Left hindlimb (tissue), 1 donor: ENCODE results near the gene PDHB.

Source experiments
- DNase-seq: peaks from one replicate; pipeline ENCODE4 v3.0.0-alpha.2; 2018

PDHB gene

DNA sequence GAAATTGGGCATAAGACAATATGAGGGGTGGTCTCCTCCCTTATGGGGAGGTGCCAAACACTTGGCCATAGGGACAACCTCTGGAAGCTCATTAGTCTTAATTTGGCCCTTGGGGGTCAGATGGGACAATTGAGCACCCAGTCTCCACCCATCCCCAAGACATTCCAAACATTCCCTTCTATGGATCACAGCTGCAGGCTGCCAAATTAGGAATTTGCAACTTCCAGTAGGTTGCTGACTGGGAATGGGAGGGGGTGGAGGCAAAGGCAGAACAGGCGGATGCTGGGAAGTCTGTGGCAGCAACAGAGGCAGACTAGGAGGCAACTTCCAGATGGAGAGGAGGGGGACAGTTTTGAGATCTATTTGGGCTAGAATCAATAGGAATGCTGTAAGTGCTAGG is 1.4 kb upstream of the PDHB start:
- no peak for DNase-seq

DNA sequence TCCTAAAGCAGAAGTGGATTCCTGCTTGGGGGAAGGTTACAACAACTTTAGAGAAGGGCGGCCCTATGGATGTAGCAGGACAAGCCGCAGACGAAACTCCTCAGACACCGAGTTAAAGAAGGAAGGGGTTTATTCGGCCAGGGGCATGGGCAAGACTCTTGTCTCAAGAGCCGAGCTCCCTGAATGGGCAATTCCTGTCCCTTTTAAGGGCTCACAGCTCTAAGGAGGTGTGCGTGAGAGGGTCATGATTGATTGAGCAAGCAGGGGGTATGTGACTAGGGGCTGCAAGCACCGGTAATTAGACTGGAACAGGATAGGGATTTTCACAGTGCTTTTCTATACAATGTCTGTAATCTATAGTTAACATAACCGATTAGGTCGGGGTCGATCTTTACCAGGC is 879 bp upstream of the PDHB start:
- no peak for DNase-seq

DNA sequence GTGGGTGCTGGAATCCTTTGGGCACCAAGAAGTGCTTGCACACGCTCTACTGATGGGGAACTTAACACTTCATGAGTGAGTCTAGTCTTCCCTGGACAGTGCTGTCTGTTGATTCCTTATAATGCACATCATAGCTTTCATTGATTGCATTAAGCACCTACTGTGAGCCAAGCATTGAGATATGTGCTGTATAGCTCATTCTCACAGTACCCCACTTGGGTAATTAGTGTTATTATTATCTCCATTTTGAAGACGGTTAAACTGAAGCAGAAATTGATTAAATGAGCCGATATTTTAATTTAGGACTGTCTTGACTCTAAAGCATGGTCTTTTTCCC is 504 bp upstream of the PDHB start:
- DNase-seq = no peak

DNA sequence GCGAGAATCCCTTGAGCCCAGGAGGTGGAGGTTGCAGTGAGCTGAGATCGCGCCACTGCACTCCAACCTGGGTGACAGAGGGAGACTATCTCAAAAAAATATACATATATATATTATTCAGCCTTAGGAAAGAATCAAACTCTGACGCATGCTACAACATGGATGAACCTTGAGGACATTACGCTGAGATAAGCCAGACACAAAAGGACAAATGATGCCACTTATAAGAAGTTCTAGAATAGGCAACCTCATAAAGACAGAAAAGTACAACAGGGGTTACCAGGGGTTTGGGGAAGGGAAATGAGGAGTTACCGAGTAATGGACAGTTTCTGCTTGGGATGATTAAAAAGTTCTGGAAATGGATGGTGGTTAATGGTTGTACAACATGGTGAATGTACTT is 727 bp downstream of the PDHB start:
- DNase-seq = no peak

DNA sequence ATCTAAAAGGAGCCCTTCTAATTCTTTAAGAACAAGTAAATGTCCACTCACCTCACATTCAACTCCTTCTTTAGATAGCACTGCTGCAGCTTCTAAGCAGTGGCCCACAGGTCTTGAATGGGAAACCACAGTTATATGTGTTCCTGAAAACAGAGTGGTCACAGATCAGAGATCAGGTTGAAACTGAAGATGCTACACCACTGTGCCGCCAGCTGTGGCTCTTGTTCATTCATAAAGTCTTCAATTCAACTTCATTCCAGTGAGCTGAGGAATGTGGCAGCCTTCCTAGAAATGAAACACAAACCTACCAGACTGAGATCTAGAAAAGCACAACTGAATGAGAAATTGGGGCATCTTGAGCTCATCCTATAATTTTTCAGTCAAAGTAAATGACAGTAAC is 4.0 kb downstream of the PDHB start:
- DNase-seq = no peak

DNA sequence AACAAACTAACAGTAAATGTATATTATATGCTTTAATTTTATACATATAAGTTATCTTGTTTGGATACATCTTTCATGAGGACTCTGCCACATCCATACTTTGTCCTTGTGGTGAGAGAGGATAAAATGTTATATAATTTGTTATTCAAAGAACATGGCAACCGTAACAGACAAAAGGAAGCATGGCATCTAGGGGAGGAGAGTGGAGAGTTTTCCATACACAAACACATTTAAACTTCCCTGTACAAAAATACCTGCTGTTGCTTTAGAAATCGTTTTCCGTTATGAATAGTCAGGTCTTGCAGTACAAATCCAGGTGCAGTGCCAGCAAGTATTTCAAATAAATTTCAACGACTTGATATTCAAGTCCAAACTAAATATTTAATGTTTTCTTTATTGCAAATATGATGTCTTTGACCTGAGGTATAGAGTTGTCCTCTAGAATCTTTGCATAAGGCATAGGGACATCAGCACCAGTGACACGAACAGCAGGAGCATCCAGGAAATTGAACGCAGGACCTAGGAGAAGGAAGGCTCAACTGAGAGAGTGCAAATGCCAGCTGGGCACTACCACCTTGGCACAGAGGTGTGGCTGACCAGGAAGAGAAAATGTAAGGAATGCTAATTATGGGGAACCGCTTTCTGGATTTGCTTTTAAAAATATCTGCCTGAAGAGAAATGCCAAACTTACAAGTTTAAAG is 5.8 kb downstream of the PDHB start:
- no peak for DNase-seq

DNA sequence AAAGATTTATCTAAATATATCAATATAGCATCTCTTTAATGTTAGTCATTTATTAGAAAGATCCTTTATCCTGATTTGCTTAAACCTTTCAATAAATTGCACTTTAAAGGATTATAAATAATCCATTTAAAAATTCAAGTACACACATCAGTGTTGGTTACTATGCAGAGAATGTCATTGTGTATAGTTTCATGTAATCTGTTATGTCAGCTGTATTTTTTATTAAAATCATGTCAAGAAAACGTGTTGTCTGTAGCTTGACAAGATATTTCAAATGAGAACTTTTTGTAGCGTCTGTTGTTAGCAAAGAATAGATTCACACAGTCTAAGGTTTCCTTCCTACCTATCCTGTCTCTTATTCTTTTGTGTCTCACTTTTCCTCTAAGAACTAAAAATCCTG is 7.8 kb downstream of the PDHB start:
- no peak for DNase-seq

DNA sequence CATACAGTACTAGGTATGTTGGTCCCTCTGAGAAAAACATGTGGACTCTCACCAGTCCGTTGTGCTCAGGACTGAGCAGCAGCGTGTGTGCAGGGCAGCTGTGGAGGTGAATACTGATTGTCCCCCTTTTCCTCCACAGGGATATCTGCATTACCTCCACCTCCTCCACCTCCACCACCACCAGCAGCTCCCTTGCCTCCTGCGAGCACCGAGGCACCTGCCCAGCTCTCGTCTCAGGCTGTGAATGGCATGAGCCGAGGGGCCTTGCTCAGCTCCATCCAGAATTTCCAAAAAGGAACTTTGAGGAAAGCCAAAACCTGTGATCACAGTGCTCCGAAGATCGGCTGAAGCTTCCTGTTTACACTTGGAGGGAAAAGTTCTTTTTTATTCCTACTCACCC is 9.0 kb downstream of the PDHB start:
- DNase-seq = no peak

DNA sequence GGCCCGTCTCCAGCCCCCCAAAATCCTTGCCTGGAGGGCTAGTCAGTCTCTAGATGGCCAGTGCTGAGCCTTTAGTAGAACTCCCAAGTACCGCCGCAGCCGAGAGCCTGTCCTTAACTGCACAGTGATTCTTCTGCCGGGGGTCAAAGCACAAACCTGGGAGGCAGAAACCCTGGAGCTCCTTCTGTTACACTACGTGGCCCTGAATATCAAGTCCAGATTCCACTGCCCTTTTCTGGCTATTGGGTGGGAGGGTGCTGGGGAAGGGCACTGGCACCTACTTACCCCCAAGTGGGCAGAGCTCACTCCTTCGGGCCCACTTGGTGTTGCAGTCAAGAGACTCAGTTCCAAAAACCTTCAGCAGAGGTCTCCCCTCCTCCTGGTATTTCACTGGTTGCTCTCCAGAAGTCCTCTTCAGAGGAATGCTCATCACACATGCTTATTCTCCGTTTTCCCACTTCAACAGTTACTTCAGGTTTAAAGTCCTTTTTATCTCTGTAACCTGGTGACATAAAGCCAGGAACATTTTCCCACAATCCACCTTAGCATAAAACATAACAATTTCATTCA is 10.8 kb downstream of the PDHB start:
- no peak for DNase-seq

DNA sequence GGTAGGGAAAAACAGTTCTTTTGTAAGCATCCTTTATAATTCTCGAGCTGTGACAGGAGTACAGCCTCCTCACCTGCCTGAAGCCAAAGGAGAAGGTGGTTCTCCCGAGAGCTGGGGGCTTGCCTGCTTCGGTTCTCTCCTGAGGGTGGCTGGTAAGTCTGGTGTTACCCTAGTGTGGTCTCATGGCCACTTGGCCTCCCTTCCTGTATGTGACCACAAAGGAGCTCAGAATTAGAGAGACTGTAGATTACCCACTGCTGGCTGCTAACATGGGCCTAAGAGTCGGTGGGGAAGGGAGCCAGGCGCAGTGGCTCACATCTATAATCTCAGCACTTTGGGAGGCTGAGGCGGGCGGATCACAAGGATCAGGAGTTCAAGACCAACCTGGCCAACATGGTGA is 12.6 kb downstream of the PDHB start:
- no peak for DNase-seq

DNA sequence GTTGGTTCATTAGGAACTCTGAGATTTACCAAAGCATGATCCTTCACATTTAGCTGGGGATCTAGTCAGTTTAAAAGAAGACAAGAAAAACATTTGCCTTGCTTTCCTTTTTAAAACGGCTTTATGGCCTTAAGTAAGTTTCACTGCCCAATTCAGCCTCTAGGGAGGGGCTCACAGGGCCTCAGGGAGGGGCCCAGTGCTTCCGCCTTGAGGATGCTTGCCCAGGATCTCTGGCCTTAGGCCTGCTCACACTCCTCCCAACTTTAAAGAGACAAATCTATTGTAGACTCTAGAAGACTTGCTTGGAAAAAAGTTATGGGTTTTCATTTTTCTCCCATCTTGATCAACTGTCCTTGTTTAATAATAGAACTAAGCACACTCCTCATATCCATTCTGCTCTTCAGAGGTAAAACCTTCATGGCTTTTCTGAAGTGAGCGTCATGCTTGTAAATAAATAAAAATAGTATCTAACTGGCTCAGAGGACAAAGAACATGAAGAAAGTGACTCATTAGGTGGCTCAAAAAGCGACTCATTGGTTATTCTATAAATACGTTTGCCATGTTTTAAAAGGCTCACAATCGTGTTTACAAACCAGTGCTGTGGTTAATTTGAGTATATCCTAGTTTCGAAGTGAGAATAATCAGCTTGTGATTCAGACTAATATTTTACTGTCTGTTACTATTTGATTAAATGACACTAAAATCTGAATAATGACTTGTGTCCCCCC is 13.7 kb downstream of the PDHB start:
- DNase-seq = peak; percentile 45

DNA sequence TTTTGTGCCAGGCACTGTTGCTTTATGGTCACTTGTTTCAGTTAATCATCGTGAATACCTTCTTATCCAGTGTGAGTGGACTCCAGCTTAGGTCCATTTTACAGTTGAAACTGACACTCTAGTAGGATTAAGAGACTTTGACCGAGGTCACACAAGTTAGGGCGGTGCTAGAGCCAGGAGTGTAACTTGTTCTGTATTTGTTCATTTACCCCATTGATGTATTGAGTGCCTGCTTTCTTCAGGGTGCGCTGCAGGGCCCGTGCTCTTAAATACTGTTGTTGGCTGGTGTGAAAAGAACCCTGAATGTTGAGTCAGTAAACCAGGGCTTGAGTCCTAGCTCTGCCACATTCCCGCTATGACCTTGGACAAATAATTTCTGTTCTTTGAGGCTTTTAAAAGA is 15.4 kb downstream of the PDHB start:
- DNase-seq = no peak

DNA sequence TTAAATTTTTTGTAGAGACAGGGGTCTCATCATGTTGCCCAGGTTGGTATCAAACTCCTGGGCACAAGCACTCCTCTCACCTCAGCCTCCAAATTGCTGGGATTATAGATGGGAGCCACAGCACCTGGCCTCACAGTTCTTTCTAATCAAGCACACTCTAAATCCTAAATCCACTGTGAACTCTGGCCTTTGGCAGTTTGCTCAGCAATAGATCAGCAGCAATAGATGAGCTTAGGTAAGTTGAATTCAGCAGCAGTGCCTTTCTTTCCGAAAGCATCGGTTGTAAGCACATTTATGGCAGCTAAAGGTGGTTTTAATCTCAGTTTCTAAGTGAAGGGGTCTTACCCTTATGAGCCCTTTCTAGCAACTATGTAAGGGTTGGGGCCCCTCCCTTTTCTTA is 16.6 kb downstream of the PDHB start:
- DNase-seq = no peak

DNA sequence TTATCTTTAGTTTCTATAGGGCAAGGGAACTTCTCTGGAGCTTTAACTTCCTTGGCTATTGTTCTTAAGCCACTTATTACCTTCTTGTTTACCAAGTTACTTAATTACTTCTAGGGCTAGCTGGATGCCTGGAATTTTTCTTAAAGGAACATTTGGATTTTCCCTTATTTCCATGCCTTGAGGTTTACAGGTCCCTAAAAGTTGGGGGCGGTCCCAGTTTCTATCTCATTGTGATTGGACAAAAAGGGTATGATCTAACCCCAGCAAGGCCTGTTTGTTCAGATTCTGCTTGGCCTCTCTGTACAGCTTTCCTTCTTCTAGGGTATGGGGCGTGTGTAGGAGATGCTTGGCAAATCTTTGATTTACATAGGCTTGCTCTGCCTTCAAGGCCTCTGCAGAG is 17.4 kb downstream of the PDHB start:
- no peak for DNase-seq

DNA sequence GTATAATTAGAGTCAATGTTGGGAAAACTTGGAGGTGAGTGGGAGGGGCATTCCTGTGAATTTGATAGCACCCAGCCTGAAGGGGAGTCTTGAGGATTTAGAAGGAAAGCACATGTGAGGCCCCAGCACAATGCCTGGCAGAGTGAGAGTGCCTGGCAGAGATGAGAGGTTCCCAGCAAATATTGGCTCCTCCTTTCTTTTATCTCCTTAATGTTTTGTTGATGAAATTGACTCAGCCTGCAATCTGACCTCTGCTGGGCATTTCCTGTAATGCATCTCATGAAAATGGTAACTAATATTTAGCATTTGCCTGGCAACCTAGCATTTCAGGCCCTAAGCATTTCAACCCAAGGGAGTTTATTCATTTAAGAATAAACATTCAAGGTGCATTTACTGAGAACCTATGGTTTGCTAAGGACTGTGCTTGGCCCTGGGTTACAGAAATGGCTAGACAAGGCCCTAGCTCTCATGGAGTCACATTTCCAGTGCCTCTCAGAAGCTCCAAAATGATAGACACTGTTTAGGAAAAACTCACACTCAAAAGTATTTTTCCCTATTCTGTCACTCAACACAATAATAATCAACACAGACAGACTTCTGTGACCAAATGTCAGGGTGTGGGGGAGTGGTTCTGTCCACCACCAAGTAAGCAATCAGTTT is 19.0 kb downstream of the PDHB start:
- no peak for DNase-seq

DNA sequence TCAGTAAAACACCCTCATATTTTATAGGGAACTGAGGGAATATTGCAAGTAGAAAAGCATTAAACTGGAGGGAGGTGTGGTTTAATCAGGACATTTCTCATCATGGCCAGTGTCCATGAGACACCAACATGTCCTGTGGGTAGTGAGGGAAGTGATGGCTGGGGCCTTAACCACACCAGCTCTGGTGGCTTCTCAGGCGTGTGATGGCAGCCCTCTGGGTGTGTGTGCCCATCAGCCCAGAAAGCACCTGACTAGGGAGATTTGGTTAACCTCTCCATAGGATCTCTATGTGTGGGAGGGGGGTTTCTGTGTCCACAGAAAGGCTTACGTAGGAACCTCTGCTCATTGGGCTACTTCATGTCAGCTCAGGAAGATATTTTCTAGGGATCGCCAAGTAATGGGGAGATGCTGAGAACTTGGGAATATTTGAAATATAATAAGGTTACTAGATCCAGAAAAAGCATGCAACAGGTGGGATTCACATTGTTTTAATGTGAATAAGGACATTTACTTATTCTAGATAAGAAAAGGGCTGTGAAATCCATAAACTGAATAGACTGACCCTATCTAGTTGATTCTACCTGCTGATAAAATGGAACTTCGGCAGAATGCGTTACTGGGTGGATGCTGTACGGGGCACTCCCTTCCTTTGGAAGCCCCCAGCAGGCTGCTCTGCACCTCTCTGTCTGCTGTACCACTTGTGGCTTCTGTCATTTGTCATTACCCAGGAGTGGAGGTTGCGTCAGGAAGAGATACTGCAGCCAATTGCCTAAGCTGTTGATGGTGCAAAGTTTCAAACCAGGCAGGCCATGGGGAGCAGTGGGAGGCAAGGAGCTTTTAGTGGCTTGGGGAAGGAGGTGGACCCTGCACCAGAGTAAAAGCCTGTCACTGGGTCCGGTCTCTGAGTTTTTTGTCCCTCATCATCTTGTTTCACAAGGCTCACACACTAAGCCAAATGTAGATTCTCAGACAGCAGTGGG is 21.5 kb downstream of the PDHB start:
- DNase-seq = no peak

DNA sequence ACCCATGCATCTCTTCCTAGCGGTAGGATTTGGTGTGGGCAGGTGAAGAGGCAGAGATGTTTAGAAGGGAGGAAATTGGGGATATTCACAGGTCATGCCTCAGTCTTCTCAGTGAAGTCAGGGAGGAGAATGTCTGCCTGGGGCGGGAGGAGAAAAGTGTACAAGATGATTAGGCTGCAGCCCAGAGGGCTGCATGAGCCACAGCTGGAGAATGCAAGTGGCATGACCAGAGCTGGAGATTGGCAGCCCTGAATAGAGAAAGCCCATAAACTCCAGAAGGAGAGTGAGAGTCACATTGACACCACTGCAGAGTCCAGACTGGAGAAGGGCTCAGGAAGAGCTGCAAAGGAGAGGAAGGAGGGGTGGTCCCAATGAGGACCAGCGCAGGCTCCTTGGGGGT is 22.6 kb downstream of the PDHB start:
- DNase-seq = no peak

DNA sequence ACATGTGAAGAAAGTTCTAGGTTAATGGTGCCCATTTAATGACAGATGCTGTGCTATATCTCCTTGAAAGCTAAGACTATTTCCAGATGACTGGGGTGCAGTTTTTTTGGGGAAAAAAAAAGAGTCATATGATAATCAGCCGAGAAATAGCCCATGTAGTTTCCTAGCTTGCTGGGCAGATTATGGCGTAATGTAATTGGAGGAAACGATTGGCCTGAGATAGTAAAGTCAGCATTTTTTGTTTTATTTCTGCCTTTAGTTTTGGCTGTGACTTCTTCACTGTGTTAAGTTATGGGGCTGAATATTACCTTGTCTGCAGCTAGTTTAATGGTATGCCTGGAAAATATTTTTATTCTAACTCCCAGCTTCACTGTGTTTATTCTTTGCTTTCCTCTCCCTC is 24.0 kb downstream of the PDHB start:
- DNase-seq = no peak

DNA sequence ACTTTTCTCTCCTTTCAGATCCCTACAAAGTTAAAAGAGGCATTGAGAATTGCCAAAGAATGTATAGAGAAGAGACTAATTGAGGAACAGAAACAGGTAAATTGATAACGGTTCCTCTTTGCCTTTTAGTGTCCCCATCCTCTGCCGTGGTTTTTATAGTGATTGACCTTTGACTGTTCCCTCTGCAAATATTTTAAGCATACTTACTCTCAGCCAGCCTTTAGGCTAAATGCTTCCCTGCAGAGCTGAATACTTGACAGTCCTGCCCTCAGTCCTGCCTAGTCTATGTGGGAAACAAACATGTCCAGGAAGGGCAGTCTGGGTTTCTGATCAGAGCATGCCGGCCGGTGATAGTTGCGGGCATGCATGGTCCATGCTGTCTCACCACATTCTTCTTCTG is 24.7 kb downstream of the PDHB start:
- DNase-seq = no peak

DNA sequence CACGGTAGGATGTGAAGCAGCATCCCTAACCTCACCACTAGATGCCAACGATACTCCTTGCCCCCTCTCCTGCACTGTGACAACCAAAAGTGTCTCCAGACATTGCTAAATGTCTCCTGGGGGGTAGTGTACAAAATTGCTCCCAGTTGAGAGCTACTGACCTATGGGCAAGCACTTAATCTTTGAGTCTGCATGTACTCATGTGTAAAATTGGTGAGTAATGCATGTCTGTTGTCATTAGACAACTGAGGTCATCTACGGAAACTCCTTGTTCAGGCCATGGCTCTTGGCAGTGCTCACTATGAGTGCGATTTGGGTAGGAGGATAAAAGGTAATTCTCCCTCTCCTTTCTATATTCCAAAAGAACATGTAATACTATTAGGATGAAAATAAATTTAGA is 29.2 kb downstream of the PDHB start:
- DNase-seq = no peak

DNA sequence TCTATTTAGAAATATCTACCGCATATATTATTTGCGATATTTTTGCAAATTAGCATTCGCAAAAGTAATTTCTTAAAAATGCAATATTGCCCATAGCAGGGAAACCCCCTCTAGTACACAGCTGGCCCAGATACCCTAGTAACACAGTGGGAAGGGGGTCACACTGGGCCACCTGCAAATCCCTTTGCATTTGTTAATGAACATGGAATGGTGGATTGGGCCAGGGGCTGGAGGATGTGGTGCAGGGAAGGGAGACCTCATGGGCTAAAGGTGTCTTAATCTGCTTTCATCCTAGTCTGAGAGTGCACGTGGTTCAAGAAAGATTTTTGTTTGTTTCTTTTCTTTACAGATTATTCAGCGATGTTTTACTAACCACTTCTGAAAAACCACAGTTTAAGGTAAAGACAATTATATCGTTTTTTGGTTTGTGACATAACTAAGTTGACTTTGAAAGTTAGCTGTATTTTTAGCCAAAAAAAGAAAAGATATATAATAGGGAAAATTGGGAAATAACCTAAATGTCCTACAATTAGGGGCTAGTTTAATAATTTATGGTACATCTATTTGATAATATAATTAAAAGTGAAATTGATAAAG is 30.0 kb downstream of the PDHB start:
- no peak for DNase-seq

DNA sequence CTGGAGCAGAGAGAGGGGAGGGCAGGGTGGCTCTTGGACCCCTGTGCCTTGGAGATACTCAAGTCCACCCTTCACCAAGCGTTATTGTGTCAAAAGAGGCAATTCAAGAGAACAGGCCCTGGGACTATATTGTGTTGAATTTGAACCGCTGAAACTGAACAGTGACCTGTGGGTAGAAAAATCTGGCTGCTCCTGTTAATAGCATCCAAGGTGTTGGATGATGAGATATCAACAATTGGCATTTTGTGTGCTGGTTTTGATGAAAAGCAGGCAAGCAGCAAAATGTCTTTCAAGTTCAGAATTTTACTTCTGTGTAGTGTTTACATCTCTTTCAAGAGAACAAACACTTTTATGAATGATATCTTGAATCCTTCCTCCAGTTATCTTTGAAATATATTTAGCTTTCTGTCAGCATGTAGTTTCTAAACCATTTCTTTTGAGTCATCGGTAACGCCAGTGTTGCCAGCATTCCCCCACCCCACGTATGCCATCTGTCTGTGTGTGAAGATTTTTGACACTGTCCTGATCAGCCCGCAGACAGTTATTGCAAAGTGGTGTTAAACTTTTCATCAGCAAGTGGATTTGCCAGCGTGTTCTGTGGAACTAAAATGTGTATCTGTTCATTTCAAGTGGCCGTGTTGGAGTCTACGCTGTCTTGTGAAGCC is 34.8 kb downstream of the PDHB start:
- no peak for DNase-seq
